ELR (cell line): ENCODE data around the gene TRIP4.
"Not testable (repeated sequence)": the region's sequence is repeated elsewhere in the genome, so short reads cannot be mapped to it uniquely, and the experiment has no call there.

ENCODE experiments used
- DNase-seq: peaks from one replicate; pipeline ENCODE4 v3.0.0-alpha.2; 2015; ENCODE audit warnings: low read depth

Gene TRIP4

DNA sequence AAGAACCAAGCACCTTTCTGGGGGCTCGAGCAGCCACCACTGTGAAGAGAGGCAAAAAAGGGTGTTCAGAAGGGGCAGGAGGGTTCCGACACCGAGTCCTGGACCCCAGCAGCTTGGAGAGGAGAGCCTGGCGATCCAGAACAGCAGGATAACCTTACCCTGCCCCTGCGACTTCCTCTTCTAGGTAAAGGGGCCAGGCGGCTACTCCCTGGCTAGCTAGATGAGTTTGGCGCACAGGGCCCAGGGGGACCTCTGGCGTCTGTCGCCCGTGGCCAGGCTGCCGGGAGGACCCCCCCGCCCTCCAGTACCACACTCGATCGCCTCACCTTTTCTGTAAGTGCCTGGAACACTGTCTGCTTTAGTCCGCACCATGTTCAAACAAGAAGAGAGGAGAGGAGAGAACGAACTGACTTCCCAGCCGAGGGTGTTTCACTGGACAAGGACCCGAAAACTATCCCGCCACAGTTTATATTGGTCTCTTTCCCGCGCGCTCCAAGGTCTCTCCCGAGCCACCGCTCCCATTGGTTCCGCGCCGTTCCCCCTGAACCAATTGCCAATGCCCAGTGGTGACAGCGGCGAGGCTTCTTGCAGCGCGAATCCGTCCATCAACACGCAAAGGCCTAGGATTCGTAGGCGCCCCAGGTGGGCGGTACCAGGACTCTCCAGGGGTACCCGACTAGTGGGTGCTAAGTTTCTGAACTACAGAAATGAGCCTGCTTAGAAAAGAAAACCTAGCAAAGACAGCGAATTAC, 6.5 kb upstream of the TRIP4 start, which contains the start of gene PCLAF:
TSS of gene PCLAF (minus strand) at position 442 of the 752 bp plus-strand sequence. CDS start at position 372, 70 bp downstream.
- peak; percentile 98 for DNase-seq

DNA sequence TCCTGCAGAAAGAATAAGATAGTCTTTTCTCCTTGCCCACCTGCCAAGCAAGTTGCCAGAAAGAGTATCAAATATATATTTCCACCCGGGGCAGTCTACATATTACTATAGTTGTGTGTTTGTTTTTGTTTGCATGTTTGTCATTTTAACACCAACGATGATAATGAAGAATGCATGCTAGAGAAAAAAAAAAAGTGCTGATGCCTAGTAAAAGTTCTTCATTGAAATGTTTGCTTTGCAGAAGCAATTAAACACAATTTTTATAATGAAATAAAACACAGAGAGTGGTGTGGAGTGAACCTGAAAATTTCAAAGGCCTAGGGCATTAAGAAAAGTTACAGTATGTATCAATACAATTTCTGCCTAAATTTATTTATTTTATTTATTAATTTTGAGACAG, 3.9 kb upstream of the TRIP4 start:
- no peak for DNase-seq

DNA sequence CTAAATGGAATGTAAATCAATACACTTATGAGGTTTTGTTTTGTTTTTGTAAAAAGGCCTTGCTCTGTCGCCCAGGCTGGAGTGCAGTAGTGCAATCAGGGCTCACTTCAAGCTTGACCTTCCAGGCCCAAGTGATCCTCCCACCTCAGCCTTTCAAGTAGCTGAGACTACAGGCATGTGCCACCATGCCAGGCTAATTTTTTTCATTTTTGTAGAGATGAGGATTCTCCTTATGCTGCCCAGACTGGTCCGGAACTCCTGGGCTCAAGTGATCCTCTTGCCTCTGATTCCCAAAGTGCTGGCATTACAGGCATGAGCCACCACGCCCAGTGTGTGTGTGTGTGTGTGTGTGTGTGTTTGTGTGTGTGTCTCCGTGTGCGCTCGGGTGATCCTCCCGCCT, 1.3 kb upstream of the TRIP4 start:
- no peak for DNase-seq

DNA sequence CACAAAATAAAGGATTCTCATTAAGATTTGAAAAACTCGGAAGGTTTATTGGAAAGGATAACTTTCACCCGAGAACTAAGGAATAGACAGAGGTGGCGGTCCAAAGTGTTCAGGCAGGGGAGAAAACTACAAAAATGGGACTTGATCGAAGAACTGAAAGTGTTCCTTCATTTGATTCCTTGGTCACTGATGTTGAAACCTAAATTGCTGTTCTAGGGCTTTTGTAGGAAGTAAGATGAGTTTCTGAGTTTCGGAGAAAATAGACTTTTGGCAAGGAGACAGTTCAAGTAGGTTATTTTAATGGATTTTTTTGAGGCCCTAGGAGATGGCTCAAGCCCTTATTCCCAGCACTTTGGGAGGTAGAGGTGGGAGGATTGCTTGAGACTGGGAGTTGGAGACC, 1.4 kb downstream of the TRIP4 start:
- no peak for DNase-seq

- not testable (repeated sequence) for DNase-seq
Observed at GRCh38 chr15:64392471-64392870, 4.8 kb downstream of the TRIP4 start.

GRCh38 chr15:64396789-64397188, 9.2 kb downstream of the TRIP4 start:
- DNase-seq: no peak

GRCh38 chr15:64398575-64398974, 10.9 kb downstream of the TRIP4 start:
- no peak for DNase-seq

DNA sequence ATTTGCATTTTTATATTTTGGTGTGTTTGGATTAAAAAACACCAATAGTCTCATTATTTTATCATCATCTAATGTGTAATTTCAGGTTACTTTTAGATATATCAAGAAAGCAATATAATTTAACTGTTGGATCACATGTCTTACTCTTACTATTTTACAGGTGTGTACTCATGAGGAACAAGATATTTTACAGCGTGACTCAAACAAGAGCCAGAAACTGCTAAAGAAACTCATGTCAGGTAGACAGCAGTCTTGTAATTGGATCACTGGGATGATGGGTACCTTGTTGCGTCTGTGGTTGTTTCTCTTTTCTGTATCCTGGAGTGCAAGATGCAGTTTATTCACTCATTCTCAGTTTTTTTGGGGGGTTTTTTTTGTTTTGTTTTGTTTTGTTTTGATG, 12.9 kb downstream of the TRIP4 start:
- no peak for DNase-seq

DNA sequence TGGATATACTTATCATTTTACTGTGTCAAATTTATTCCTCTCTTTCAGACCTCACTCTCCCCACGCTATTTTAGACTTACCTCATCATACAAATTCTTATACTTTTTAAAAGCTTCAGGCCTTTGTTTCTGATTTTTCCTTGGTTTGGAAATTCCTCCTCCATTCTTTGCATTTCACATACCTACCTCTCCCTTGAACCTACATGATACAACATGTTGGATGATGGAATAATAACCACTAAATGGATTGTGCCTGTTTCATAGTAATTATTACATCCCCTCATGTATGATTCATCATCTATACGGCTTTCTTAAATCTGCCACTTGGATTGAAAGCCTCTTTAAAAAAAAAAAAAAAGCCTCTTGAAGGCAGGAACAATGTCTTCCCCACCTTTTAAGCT, 24.6 kb downstream of the TRIP4 start:
- no peak for DNase-seq

DNA sequence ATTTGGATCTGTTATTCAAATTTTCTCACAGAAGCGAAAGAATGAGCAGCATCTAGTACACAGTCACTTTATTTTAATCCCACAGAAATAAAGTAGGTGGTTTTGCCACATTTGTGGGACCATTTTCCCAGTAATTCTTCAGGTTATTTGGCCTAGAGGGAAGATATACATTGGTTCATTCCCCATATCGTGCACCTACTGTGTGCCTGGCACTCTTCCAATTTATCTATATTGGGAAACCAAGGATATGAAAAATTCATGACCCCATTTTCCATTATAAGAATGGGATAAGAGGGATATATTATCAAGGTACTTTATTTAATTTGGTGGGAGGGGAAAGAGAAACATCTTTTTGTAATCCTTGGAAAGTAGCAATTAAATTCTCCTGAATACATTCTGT, 35.1 kb downstream of the TRIP4 start:
- DNase-seq: no peak

- no peak for DNase-seq
Observed at GRCh38 chr15:64423970-64424369, 36.3 kb downstream of the TRIP4 start.

- no peak for DNase-seq
Observed at GRCh38 chr15:64425221-64425620, 37.6 kb downstream of the TRIP4 start.

DNA sequence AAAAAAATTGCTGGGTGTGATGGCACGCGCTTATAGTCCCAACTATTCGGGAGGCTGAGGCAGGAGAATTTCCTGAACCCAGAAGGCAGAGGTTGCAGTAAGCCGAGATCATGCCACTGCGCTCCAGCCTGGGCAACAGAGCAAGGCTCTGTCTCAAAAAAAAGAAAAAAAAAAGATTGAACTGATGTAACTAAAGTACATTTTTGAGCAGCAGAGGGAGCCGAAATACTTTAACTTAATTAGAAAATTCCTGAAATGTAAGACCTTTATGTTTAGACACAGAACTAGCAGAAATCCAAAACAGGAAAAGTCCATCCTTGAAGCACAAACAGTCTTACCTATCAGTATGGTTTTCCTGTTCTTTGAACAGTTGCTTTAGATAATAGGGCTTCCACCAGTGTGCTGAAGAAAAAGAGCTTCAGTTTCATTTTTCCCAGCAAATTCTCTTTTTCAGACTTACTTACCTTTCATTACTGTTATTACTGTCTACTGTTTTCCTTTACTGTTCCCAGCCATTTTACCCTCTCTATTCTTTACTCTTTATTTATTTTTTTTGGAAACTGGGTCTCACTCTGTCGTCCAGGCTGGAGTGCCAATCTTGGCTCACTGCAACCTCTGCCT, 39.3 kb downstream of the TRIP4 start:
- peak; percentile 51 for DNase-seq

DNA sequence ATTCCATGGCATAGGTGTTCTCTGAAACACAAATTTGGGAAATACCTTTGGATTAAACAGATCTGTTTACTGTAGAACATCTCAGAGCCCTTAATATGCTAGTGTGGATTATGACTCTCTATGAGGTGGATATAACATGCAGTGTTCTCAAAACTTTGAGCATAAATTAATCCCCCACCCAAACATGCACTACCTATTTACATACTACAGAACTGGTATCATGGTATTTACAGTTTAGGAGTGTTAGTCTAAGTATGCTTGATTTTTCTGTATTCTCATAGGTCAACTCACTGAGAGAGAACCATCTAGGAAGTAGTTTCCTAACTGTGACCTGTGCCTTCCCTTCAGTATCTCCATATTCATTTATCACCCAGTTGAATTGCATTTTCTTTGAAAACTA, 41.8 kb downstream of the TRIP4 start:
- no peak for DNase-seq

- peak; percentile 44 for DNase-seq
Observed at GRCh38 chr15:64430000-64430735, 42.5 kb downstream of the TRIP4 start.

- no peak for DNase-seq
Observed at GRCh38 chr15:64437982-64438381, 50.3 kb downstream of the TRIP4 start.

DNA sequence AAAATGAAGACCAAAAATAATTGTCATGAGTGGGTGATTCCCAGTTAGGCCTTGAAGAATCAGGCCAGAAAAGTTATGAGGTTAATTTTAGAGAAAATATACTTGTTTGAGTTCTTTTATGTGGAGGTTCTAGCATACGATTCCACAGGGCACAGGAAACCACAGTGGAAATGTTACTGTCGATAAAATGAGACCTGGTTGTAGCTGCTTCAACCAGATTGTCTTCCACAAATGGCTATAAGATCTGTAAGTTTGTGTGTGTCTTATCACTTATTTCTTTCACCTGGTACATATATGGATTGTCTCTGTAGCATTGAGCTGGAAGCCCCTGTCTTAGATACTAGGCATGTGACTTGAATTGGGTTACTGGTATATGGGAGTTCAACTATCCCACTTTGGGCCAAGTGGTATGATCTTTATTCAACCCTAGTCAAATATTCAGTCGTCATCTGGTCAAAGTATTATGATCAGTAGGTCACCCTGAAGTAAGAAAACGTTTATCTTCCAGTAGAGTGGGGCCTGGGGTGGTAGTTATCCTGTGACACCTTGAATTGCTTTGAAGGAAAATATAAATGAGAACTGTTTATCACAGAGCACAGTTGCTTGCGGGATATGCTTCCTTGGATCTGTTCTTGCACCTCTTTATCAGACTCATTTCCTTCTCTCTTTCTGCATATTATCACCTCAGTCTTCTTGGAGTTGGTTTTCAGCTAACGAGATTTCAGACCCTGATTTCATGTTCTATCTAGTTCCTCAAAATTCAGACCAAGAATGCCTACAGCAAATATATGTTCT, 51.2 kb downstream of the TRIP4 start:
- DNase-seq: no peak

- no peak for DNase-seq
Observed at GRCh38 chr15:64441852-64442251, 54.2 kb downstream of the TRIP4 start.

DNA sequence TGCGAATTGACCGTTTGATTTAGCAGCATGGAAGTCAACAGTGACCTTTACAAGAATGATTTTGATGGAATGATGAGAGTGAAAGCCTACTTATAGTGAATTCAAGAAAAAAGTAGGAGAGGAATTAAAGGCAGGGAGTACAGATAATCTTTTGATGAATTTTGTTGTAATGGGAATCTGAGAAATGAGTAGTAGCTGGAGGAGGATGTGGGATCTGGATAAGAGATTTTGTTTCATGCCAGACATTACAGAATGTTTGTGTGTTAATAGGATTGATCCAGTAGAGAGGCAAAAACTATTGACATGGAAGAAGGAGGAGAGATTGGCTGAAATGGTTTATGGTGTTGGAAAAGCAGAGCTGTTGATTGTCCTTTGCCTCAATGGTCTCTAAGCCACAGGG, 55.4 kb downstream of the TRIP4 start:
- DNase-seq: no peak

GRCh38 chr15:64443747-64444621, 56.3 kb downstream of the TRIP4 start:
- peak; percentile 95 for DNase-seq

GRCh38 chr15:64444836-64445235, 57.2 kb downstream of the TRIP4 start:
- no peak for DNase-seq
